HCT116 (cell line): Measurements from ENCODE around the gene CEP170B. TPM values are rescaled to one million over a fixed set of nuclear protein-coding genes. Genes with fewer than 3 reads are reported as not detected.
A peak's percentile ranks its signal among the peaks of the same experiment; 100 is the strongest.

Source experiments
- ATAC-seq: fragments of 200-7000 bp; cut with Tn5 transposase; 2 replicates; pipeline ENCODE4 v1.9.1; 2020; ENCODE audit warnings: mild to moderate bottlenecking, moderate library complexity
- BruUV-seq: library from RNA; stranded (reverse); fragments of 400-500 nt; replicated peaks from 2 replicates; lab custom pipeline; 2021; lab: Mats Ljungman, UMichigan
- CTCF ChIA-PET: fragments of 300-600 bp; sonication (Branson Sonifier 250); formaldehyde crosslinking; loops from one replicate; lab custom pipeline; 2021; ENCODE audit warnings: antibody characterized with exemption; lab: Charles Lee
- POLR2A ChIA-PET: fragments of 300-600, 350-600 bp; sonication (Branson Sonifier 250); formaldehyde crosslinking; loops from one replicate; lab custom pipeline; 2021; ENCODE audit warnings: antibody characterized with exemption; lab: Charles Lee
- RAD21 ChIA-PET, 2 experiments: fragments of 300-600 bp; sonication (Branson Sonifier 250); formaldehyde crosslinking; loops; one replicate each; lab custom pipeline; 2023; ENCODE audit warnings: low total read pairs in 2 of 2; ENCODE audit not compliant: uncharacterized antibody in 2 of 2, unreplicated experiment in 2 of 2, low non-redundant PET in 1 of 2; lab: Charles Lee
- DNase-seq: peaks from one replicate; pipeline ENCODE4 v3.0.0-alpha.2; 2010; ENCODE audit warnings: low read depth, low spot score
- H2AFZ ChIP-seq: fragments of 200-600 bp; shearing (Covaris generic), sonication (generic); 2 replicates; pipeline ENCODE4 v1.6.1; 2017; ENCODE audit warnings: low read depth, mixed run types, mixed read lengths, antibody characterized with exemption, low read length; ENCODE audit not compliant: poor library complexity, severe bottlenecking
- H3K27ac ChIP-seq: 2 replicates; pipeline ENCODE4 v1.5.1; 2012; ENCODE audit warnings: low read depth, low read length
- H3K27me3 ChIP-seq: fragments of 200-600 bp; sonication (generic); 2 replicates; pipeline ENCODE4 v1.6.1; 2016; ENCODE audit warnings: mixed run types, low read length, mixed read lengths; ENCODE audit not compliant: insufficient read depth
- H3K36me3 ChIP-seq, 2 experiments: fragments of 200-500 bp in 1 of 2; fragments of 200-600 bp in 1 of 2; sonication (Bioruptor generic) in 1 of 2; sonication (generic) in 1 of 2; 2 replicates each; pipeline versions ENCODE4 v1.5.1 to v1.6.1; 2014 to 2016; ENCODE audit warnings: low read length in 2 of 2, inconsistent platforms in 1 of 2, mixed read lengths in 1 of 2, mixed run types in 1 of 2; ENCODE audit not compliant: insufficient read depth in 2 of 2, control insufficient read depth in 1 of 2
- H3K4me1 ChIP-seq, 2 experiments: fragments of 200-600 bp in 1 of 2; sonication (generic) in 1 of 2; 2 replicates each; pipeline versions ENCODE4 v1.5.1 to v1.6.1; 2012 to 2017; ENCODE audit warnings: low read length in 2 of 2, inconsistent platforms in 1 of 2, mild to moderate bottlenecking in 1 of 2, mixed read lengths in 1 of 2, mixed run types in 1 of 2, moderate library complexity in 1 of 2; ENCODE audit not compliant: insufficient read depth in 2 of 2, control insufficient read depth in 1 of 2
- H3K4me2 ChIP-seq: fragments of 200-600 bp; sonication (generic); 2 replicates; pipeline ENCODE4 v1.6.1; 2017; ENCODE audit warnings: mixed run types, low read length, mixed read lengths
- H3K4me3 ChIP-seq, 2 experiments: fragments of 200-600 bp in 1 of 2; sonication (generic) in 1 of 2; replicated peaks in 1 of 2; 2 replicates each; pipeline ENCODE4 v1.5.1; 2011 to 2016; ENCODE audit warnings: low read length in 2 of 2, control low read depth in 1 of 2, low read depth in 1 of 2, mild to moderate bottlenecking in 1 of 2, mixed read lengths in 1 of 2, mixed run types in 1 of 2
- H3K79me2 ChIP-seq: fragments of 200-600 bp; sonication (generic); 2 replicates; pipeline ENCODE4 v1.6.1; 2017; ENCODE audit warnings: mild to moderate bottlenecking, mixed run types, low read length, moderate library complexity, mixed read lengths; ENCODE audit not compliant: insufficient read depth
- H3K9ac ChIP-seq: fragments of 200-600 bp; sonication (generic); 2 replicates; pipeline ENCODE4 v1.6.1; 2016; ENCODE audit warnings: low read length, mixed read lengths
- H3K9me2 ChIP-seq: fragments of 200-600 bp; sonication (generic), shearing (Covaris generic); 2 replicates; pipeline ENCODE4 v1.6.1; 2017; ENCODE audit warnings: mixed run types, mild to moderate bottlenecking, moderate library complexity; ENCODE audit not compliant: insufficient read depth
- H3K9me3 ChIP-seq, 2 experiments: fragments of 200-500 bp in 1 of 2; fragments of 200-600 bp in 1 of 2; sonication (Bioruptor generic) in 1 of 2; sonication (generic) in 1 of 2; 2 replicates each; pipeline ENCODE4 v1.6.1; 2014 to 2017; ENCODE audit warnings: low read length in 2 of 2, mixed read lengths in 2 of 2, inconsistent platforms in 1 of 2, low read depth in 1 of 2, mild to moderate bottlenecking in 1 of 2, mixed run types in 1 of 2, moderate library complexity in 1 of 2; ENCODE audit not compliant: control insufficient read depth in 1 of 2, insufficient read depth in 1 of 2
- H4K20me1 ChIP-seq: fragments of 200-600 bp; sonication (generic), shearing (Covaris generic); 2 replicates; pipeline ENCODE4 v1.6.1; 2017; ENCODE audit warnings: mixed run types, mild to moderate bottlenecking, moderate library complexity; ENCODE audit not compliant: insufficient read depth
- CEBPB ChIP-seq: IDR thresholded peaks from 2 replicates; pipeline ENCODE4 v1.6.1; 2012; ENCODE audit warnings: low read depth
- EGR1 ChIP-seq: IDR thresholded peaks from 2 replicates; pipeline ENCODE4 v1.6.1; 2012; ENCODE audit warnings: low read depth
- EZH2 ChIP-seq: fragments of 200-600 bp; sonication (generic); IDR thresholded peaks from 2 replicates; pipeline ENCODE4 v1.6.1; 2017; ENCODE audit warnings: antibody characterized with exemption, mixed run types
- EZH2phosphoT487 ChIP-seq: fragments of 200-600 bp; IDR thresholded peaks from 2 replicates; pipeline ENCODE4 v1.6.1; 2018; ENCODE audit warnings: antibody characterized with exemption, borderline replicate concordance
- JUND ChIP-seq: IDR thresholded peaks from 2 replicates; pipeline ENCODE4 v1.6.1; 2012
- POLR2A ChIP-seq: IDR thresholded peaks from 2 replicates; pipeline ENCODE4 v1.7.0; 2011; ENCODE audit warnings: borderline replicate concordance; ENCODE audit not compliant: insufficient read depth, insufficient read length; ENCODE audit errors: extremely low read depth
- POLR2AphosphoS5 ChIP-seq: IDR thresholded peaks from 2 replicates; pipeline ENCODE4 v1.6.1; 2011; ENCODE audit warnings: mild to moderate bottlenecking, low read depth, low read length, moderate library complexity
- RAD21 ChIP-seq: IDR thresholded peaks from 2 replicates; pipeline ENCODE4 v1.6.1; 2012; ENCODE audit warnings: low read depth, mild to moderate bottlenecking
- REST ChIP-seq: IDR thresholded peaks from 2 replicates; pipeline ENCODE4 v1.6.1; 2012; ENCODE audit warnings: low read depth
- SIN3A ChIP-seq: IDR thresholded peaks from 2 replicates; pipeline ENCODE4 v1.6.1; 2012; ENCODE audit warnings: low read depth
- SP1 ChIP-seq: IDR thresholded peaks from 2 replicates; pipeline ENCODE4 v1.6.1; 2012; ENCODE audit warnings: low read depth
- SRF ChIP-seq: IDR thresholded peaks from 2 replicates; pipeline ENCODE4 v1.6.1; 2012; ENCODE audit warnings: low read depth
- TCF7L2 ChIP-seq: IDR thresholded peaks from 2 replicates; pipeline ENCODE4 v1.7.0; 2011; ENCODE audit warnings: borderline replicate concordance, inconsistent platforms; ENCODE audit not compliant: insufficient read depth, insufficient read length; ENCODE audit errors: extremely low read depth
- YY1 ChIP-seq: IDR thresholded peaks from 2 replicates; pipeline ENCODE4 v1.6.1; 2011; ENCODE audit warnings: low read length, low read depth, moderate library complexity, mild to moderate bottlenecking; ENCODE audit not compliant: insufficient replicate concordance; ENCODE audit errors: extremely low read depth
- ZFX ChIP-seq: fragments of 450-650 bp; IDR thresholded peaks from 2 replicates; pipeline ENCODE4 v1.6.1; 2017
- ZNF274 ChIP-seq: fragments of 200-500 bp; sonication (Bioruptor generic); IDR thresholded peaks from 2 replicates; pipeline ENCODE4 v1.6.1; 2014; ENCODE audit warnings: mild to moderate bottlenecking, low read depth, low read length, inconsistent platforms
- intact Hi-C: fragments of 100-400 bp; cut with micrococcal nuclease; formaldehyde crosslinking; loops from 2 replicates; pipeline ENCODE4 v1.10.0; 2022
- total RNA-seq: library from RNA; stranded (reverse); gene quantifications from one replicate; pipeline ENCODE4 v1.2.1, GENCODE V29; 2021; ENCODE audit not compliant: unreplicated experiment
- TF ChIP-seq, protein P1 (sequence below): IDR thresholded peaks from 2 replicates; pipeline ENCODE4 v1.6.1; 2012
- TF ChIP-seq, protein P2 (sequence below): IDR thresholded peaks from 2 replicates; pipeline ENCODE4 v1.6.1; 2011; ENCODE audit warnings: mild to moderate bottlenecking, low read length, moderate library complexity; ENCODE audit not compliant: insufficient replicate concordance; ENCODE audit errors: extremely low read depth
- TF ChIP-seq, protein P3 (sequence below): IDR thresholded peaks from 2 replicates; pipeline ENCODE4 v1.6.1; 2012

The CEP170B gene
- total RNA-seq, 1 experiment from 2014 or later, result 45.9 TPM

- Histone ChIP-seq H3K4me1 (peaks cover 14 to 23% of the 10 kb centered on the region in 2 experiments), H4K20me1 (no peaks in the 10 kb centered on the region), H3K9me2 (no peaks in the 10 kb centered on the region), H3K27me3 (no peaks in the 10 kb centered on the region), H3K4me3 (peak overlapping the region; percentile 80 to 94), H3K79me2 (peaks cover 88% of the 10 kb centered on the region), H3K36me3 (peaks cover 0 to 21% of the 10 kb centered on the region in 2 experiments; a peak in 1 of 4 replicates), H3K9ac (peak overlapping the region; percentile 88), H3K4me2 (peak overlapping the region; percentile 96)
- CTCF ChIA-PET, result no interaction called here
- POLR2A ChIA-PET, result no interaction called here
- TF ChIP-seq, protein P1, sequence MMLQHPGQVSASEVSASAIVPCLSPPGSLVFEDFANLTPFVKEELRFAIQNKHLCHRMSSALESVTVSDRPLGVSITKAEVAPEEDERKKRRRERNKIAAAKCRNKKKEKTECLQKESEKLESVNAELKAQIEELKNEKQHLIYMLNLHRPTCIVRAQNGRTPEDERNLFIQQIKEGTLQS, result no peak
- TF ChIP-seq, protein P2, sequence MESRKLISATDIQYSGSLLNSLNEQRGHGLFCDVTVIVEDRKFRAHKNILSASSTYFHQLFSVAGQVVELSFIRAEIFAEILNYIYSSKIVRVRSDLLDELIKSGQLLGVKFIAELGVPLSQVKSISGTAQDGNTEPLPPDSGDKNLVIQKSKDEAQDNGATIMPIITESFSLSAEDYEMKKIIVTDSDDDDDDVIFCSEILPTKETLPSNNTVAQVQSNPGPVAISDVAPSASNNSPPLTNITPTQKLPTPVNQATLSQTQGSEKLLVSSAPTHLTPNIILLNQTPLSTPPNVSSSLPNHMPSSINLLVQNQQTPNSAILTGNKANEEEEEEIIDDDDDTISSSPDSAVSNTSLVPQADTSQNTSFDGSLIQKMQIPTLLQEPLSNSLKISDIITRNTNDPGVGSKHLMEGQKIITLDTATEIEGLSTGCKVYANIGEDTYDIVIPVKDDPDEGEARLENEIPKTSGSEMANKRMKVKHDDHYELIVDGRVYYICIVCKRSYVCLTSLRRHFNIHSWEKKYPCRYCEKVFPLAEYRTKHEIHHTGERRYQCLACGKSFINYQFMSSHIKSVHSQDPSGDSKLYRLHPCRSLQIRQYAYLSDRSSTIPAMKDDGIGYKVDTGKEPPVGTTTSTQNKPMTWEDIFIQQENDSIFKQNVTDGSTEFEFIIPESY, result no peak
- TF ChIP-seq TCF7L2 (no peak), POLR2AphosphoS5 (no peak), ZNF274 (no peak), RAD21 (no peak), SRF (no peak), POLR2A (no peak), EZH2 (no peak), EGR1 (no peak), JUND (no peak), SIN3A (no peak), CEBPB (no peak), YY1 (no peak), REST (no peak), SP1 (no peak), EZH2phosphoT487 (no peak), ZFX (no peak)
- TF ChIP-seq, protein P3, sequence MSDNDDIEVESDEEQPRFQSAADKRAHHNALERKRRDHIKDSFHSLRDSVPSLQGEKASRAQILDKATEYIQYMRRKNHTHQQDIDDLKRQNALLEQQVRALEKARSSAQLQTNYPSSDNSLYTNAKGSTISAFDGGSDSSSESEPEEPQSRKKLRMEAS, result no peak
- TF ChIP-seq, all 23 proteins: peak for 0
- DNase-seq (no peak), ATAC-seq (no peak)
- H3K27ac ChIP-seq, result peak overlapping the region; percentile 90
- TSS peak; percentile 39 for BruUV-seq
- H2AFZ ChIP-seq, result no peak overlapping the region
- no peaks in the 10 kb centered on the region for H3K9me3 ChIP-seq
- RAD21 ChIA-PET, result interaction anchor here (0.6 kb wide), 2 partner anchors 36 to 113 kb away, joined by 3 read pairs; no protein-coding TSS in a partner anchor
- intact Hi-C loops, result no loop called here
These were observed 1.6 kb downstream of the CEP170B start for GRCh38 chr14:104866451-104867370.
